ENCODE data around the gene SPDYE4.

Gene SPDYE4

GRCh38 chr17:8710813-8711212 is 47.5 kb downstream of the SPDYE4 start:
- TF ChIP-seq CTCF (IDR thresholded peaks at IDR 0.05; ENCODE audit: control extremely low read depth, extremely low read depth, low read depth, missing control alignments) = no peak
- CTCF ChIA-PET = interaction anchor here (1.3 kb wide), 1 partner anchor 35 kb away, joined by 4 read pairs; no protein-coding TSS in a partner anchor

GRCh38 chr17:8709006-8709405 is 49.3 kb downstream of the SPDYE4 start:
- CTCF ChIA-PET = interaction anchor here (2.1 kb wide), 1 partner anchor 325 kb away, joined by 7 read pairs; no protein-coding TSS in a partner anchor
- TF ChIP-seq CTCF (IDR thresholded peaks at IDR 0.05; ENCODE audit: control extremely low read depth, extremely low read depth, low read depth, missing control alignments) = no peak
- POLR2A ChIA-PET = no interaction called here
- no peak for DNase-seq (ENCODE audit: extremely low spot score)

More at GRCh38 chr17:8710813-8711212, 47.5 kb downstream of the SPDYE4 start:
- POLR2A ChIA-PET = no interaction called here
- DNase-seq (ENCODE audit: extremely low spot score) = no peak

GRCh38 chr17:8708025-8708461 is 50.3 kb downstream of the SPDYE4 start:
- no peak for TF ChIP-seq CTCF (IDR thresholded peaks at IDR 0.05; ENCODE audit: control extremely low read depth, extremely low read depth, low read depth, missing control alignments)
- CTCF ChIA-PET = interaction anchor here (2.1 kb wide), 1 partner anchor 325 kb away, joined by 7 read pairs; no protein-coding TSS in a partner anchor
- POLR2A ChIA-PET = no interaction called here
- DNase-seq (ENCODE audit: extremely low spot score) = no peak

- CTCF ChIA-PET = interaction anchor here (2.1 kb wide), 1 partner anchor 324 kb away, joined by 7 read pairs; no protein-coding TSS in a partner anchor
- no peak for TF ChIP-seq CTCF (IDR thresholded peaks at IDR 0.05; ENCODE audit: control extremely low read depth, extremely low read depth, low read depth, missing control alignments)
- POLR2A ChIA-PET = no interaction called here
- no peak for DNase-seq (ENCODE audit: extremely low spot score)
Observed at GRCh38 chr17:8707332-8708024, 50.9 kb downstream of the SPDYE4 start.

GRCh38 chr17:8706431-8706830 is 51.9 kb downstream of the SPDYE4 start:
- POLR2A ChIA-PET = no interaction called here
- TF ChIP-seq CTCF (IDR thresholded peaks at IDR 0.05; ENCODE audit: control extremely low read depth, extremely low read depth, low read depth, missing control alignments) = no peak
- CTCF ChIA-PET = no interaction called here
- DNase-seq (ENCODE audit: extremely low spot score) = no peak

- DNase-seq (ENCODE audit: extremely low spot score) = no peak
- TF ChIP-seq CTCF (IDR thresholded peaks at IDR 0.05; ENCODE audit: control extremely low read depth, extremely low read depth, low read depth, missing control alignments) = no peak
- ChIA-PET POLR2A (no interaction called here), CTCF (no interaction called here)
Observed at GRCh38 chr17:8705427-8705826, 52.9 kb downstream of the SPDYE4 start.

Data from GM10248 (cell line).